Erythroblast (primary cell): Measurements from ENCODE around the gene TFB1M.

Experiments
- GATA1 ChIP-seq: IDR thresholded peaks from 2 replicates; pipeline ENCODE4 v1.6.1; 2011; ENCODE audit warnings: low read depth, mild to moderate bottlenecking, control low read depth, low read length, moderate library complexity
- POLR2A ChIP-seq: IDR thresholded peaks from 2 replicates; pipeline ENCODE4 v1.6.1; 2011; ENCODE audit warnings: mild to moderate bottlenecking, low read length

DNA sequence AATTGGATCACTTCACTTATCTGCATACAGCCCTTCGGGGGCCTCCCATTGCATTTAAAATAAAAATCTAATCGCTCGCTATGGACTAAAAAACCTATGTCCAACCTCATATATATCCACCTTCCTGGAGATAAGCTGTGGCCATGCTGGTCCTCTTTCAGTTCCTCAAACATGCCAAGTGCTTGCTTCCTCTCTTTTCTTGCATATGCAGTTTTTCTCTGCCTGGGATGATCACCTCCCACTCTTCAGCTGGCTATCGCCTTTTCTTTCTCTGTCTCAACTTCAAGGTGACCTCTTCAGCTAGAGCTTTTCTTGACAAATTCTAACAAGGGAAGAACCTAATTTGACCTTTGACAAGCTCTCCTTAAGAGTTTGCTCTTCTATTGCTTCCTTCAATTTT lies 5.6 kb upstream of the TFB1M start:
- TF ChIP-seq POLR2A (no peak), GATA1 (no peak)
